Cardiac muscle cell (in vitro differentiated cells and primary cell): ENCODE measurements around the gene RFX8. TPM values are rescaled to one million over a fixed set of nuclear protein-coding genes. Genes with fewer than 3 reads are reported as not detected.

Source experiments
- DNase-seq, 2 donors: peaks; one replicate each; pipeline versions ENCODE4 v3.0.0 to v3.0.0-alpha.2; 2010 to 2017; ENCODE audit warnings: low read depth in 1 of 2, low spot score in 1 of 2
- H3K27ac ChIP-seq: fragments of 200-600 bp; sonication (generic); 2 replicates; pipeline ENCODE4 v1.5.1; 2016
- H3K27me3 ChIP-seq: fragments of 200-600 bp; sonication (generic); 2 replicates; pipeline ENCODE4 v1.6.0; 2016; ENCODE audit warnings: control low read depth
- H3K36me3 ChIP-seq: fragments of 200-600 bp; sonication (generic); 2 replicates; pipeline ENCODE4 v1.5.1; 2016; ENCODE audit warnings: control low read depth
- H3K4me1 ChIP-seq: fragments of 200-600 bp; sonication (generic); 2 replicates; pipeline ENCODE4 v1.8.1; 2017; ENCODE audit warnings: low read depth, mild to moderate bottlenecking, mixed run types
- H3K4me3 ChIP-seq: fragments of 200-600 bp; sonication (generic); 2 replicates; pipeline ENCODE4 v1.5.1; 2016; ENCODE audit warnings: mild to moderate bottlenecking
- H3K9me3 ChIP-seq: fragments of 200-600 bp; sonication (generic); 2 replicates; pipeline ENCODE4 v1.5.1; 2017; ENCODE audit warnings: low read depth, mild to moderate bottlenecking, control low read depth
- CTCF ChIP-seq: IDR thresholded peaks from 2 replicates; pipeline ENCODE4 v1.5.1; 2012; ENCODE audit warnings: low read depth, mild to moderate bottlenecking, low read length
- polyA plus RNA-seq: library from polyadenylated mRNA; unstranded; fragments of >200 nt; fragmentation: Nextera tagmentation; extraction: Ambion mirVana; gene quantifications from 2 replicates; pipeline ENCODE4 v1.2.1, GENCODE V29; 2016
- total RNA-seq: library from RNA; depleted of rRNA; stranded (reverse); fragments of >200 nt; gene quantifications from 2 replicates; pipeline ENCODE4 v1.2.3, GENCODE V29; 2016

The RFX8 gene
- total and polyA plus RNA-seq, 2 experiments from 2014 or later = 0.12 TPM; not detected in 1

- Histone ChIP-seq H3K36me3 (no peaks in the 10 kb centered on the region), H3K4me3 (no peak overlapping the region), H3K27me3 (peaks cover 60% of the 10 kb centered on the region), H3K27ac (no peak overlapping the region), H3K9me3 (no peaks in the 10 kb centered on the region), H3K4me1 (peaks cover 3% of the 10 kb centered on the region)
- no peak for DNase-seq
- TF ChIP-seq CTCF = no peak
These were observed 2.6 kb upstream of the RFX8 start for GRCh38 chr2:101477556-101477955.

- Histone ChIP-seq H3K27me3 (peaks cover 60% of the 10 kb centered on the region), H3K4me3 (no peak overlapping the region), H3K27ac (no peak overlapping the region), H3K4me1 (peaks cover 3% of the 10 kb centered on the region), H3K36me3 (no peaks in the 10 kb centered on the region), H3K9me3 (no peaks in the 10 kb centered on the region)
- no peak for DNase-seq
- TF ChIP-seq CTCF = no peak
These were observed 1.8 kb upstream of the RFX8 start for GRCh38 chr2:101476605-101477208.

DNA sequence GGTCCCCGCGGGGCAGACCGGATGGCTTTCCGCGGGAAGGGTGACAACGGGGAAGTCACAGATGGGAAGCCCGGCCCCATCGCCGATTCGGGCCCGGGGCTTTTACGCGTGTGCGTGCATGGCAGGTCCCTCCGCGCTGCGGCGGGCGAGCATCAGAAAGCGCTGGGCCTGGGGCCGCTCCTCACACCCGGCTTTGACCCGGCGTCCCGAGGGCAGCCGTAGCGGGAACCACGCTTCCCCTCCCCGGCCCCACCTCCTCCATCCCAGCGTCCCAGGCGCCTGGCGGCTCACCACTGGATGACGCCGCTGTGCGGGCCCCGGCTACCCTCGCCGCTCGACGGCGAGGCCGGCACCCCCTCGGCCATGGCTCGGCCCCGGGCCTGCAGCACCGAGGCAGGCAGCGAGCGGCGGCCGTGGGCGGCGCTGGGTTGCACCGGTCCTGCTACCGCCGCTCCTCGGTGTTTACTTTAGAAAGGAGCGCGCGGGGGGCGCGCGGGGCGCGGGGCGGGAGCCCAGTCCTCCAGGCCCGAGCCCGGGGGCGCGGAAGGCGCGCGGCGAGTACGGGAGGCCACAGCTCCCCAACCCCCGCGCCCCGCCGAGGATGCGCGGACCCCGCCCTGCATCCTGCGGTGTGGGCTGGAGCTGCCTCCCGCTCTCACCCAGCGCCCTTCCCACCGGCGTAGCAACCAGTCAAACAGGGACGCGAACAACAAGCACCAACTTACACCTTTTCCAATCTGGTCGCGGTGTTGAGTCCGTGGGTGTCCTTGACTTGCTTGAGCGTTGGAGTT is 806 bp downstream of the RFX8 start:
- Histone ChIP-seq H3K36me3 (no peaks in the 10 kb centered on the region), H3K27ac (no peak overlapping the region), H3K4me3 (peak overlapping the region; percentile 46), H3K27me3 (peaks cover 57% of the 10 kb centered on the region), H3K4me1 (peaks cover 3% of the 10 kb centered on the region), H3K9me3 (no peaks in the 10 kb centered on the region)
- DNase-seq = peak; percentile 55 to 68
- TF ChIP-seq CTCF = no peak

DNA sequence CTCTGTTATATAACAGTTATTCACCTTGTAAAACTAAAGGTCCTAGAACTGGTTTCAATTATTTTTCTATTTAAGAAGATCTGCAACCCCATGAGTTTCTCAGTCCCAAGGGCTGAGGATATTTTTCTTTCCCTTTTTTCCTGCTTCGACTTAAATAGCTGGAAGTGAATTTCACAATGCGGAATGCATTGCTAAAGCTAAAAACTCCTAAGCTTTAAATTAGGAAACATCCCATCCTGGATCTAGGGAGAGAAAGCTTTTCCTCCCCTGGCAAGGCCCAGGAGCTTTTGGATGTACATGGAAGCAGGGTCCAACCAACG is 1.4 kb downstream of the RFX8 start:
- DNase-seq = peak in 1 of 2 donors; percentile 70
- peak overlapping the region; percentile 46 for H3K4me3 ChIP-seq
- no peak for TF ChIP-seq CTCF
- H3K9me3 ChIP-seq = no peaks in the 10 kb centered on the region
- peaks cover 3% of the 10 kb centered on the region for H3K4me1 ChIP-seq
- peaks cover 53% of the 10 kb centered on the region for H3K27me3 ChIP-seq
- no peak overlapping the region for H3K27ac ChIP-seq
- no peaks in the 10 kb centered on the region for H3K36me3 ChIP-seq

DNA sequence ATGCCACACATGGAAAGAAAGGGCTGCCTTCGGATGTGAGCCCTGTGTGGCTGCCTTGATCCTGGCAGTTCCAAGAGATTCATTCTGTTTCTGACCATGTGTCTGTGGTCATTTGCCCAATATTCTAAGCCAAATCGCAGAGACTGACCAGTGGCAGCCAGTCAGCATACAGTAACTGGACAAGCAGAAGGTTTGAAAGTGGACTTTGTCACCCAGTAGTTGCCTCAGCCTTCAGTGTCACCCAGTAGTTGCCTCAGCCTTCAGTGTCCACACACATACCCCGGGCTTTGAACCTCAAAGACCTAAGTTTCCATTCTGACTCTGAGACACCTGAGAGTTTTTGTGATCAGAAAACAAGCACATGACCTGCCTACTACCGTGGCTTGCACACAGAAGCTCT is 5.0 kb downstream of the RFX8 start:
- Histone ChIP-seq H3K4me3 (no peak overlapping the region), H3K9me3 (no peaks in the 10 kb centered on the region), H3K27me3 (peaks cover 21% of the 10 kb centered on the region), H3K36me3 (no peaks in the 10 kb centered on the region), H3K4me1 (peaks cover 3% of the 10 kb centered on the region), H3K27ac (no peak overlapping the region)
- DNase-seq = no peak
- no peak for TF ChIP-seq CTCF
